GM20000 (cell line): ENCODE data around the gene BPHL.
"Not testable (repeated sequence)": the region's sequence is repeated elsewhere in the genome, so short reads cannot be mapped to it uniquely, and the experiment has no call there.

Experiments used
- DNase-seq: peaks from one replicate; pipeline ENCODE4 v3.0.0; 2012; ENCODE audit warnings: low spot score
- TF ChIP-seq, protein P1 (sequence below): IDR thresholded peaks from 2 replicates; pipeline ENCODE4 v1.5.1; 2012; ENCODE audit warnings: mild to moderate bottlenecking, control low read depth; ENCODE audit errors: extremely low read depth, missing control alignments

BPHL gene

DNA sequence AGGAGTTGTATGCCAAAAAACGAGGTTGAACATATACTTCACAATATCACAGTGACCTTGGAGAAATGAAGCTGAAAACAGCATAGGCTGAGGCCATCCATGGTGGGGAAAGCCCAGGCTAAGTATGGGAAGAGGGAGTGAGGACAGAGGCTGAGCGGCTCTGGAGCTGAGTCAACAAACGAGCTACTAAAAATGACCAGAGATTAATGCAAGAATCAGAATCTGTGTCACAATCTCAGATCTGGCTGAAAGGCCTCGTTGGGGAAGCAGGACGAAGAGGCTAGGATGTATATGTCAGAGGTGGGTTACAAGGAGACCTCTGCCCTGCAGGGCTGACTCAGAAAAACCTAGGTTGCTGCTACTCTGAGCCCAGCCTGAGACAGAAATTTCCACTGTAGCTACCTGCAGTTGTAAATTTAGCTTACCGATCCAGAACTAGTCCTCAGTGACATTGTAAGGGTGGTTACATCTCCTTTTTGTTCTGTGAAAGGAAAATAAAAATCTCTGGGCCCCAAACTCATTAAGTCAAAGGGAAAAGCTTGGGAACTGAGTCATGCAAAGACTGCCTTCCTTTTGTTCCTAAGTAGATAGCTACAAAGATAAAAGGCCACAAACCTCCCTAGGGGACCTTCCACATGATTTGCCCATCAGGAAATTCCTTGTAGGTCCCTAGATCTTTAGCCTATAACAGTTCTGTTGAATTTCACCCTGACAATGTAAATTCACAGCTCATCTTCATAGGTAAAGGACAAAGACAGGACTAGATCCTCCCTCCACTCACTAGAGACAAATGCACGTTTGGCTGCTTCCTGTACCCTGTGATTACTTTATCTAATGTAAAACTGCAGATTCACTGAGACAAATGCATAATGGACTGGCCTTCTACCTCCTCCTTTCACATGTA lies 47.4 kb downstream of the BPHL start:
- DNase-seq, result no peak
- TF ChIP-seq, protein P1, sequence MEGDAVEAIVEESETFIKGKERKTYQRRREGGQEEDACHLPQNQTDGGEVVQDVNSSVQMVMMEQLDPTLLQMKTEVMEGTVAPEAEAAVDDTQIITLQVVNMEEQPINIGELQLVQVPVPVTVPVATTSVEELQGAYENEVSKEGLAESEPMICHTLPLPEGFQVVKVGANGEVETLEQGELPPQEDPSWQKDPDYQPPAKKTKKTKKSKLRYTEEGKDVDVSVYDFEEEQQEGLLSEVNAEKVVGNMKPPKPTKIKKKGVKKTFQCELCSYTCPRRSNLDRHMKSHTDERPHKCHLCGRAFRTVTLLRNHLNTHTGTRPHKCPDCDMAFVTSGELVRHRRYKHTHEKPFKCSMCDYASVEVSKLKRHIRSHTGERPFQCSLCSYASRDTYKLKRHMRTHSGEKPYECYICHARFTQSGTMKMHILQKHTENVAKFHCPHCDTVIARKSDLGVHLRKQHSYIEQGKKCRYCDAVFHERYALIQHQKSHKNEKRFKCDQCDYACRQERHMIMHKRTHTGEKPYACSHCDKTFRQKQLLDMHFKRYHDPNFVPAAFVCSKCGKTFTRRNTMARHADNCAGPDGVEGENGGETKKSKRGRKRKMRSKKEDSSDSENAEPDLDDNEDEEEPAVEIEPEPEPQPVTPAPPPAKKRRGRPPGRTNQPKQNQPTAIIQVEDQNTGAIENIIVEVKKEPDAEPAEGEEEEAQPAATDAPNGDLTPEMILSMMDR, result no peak

DNA sequence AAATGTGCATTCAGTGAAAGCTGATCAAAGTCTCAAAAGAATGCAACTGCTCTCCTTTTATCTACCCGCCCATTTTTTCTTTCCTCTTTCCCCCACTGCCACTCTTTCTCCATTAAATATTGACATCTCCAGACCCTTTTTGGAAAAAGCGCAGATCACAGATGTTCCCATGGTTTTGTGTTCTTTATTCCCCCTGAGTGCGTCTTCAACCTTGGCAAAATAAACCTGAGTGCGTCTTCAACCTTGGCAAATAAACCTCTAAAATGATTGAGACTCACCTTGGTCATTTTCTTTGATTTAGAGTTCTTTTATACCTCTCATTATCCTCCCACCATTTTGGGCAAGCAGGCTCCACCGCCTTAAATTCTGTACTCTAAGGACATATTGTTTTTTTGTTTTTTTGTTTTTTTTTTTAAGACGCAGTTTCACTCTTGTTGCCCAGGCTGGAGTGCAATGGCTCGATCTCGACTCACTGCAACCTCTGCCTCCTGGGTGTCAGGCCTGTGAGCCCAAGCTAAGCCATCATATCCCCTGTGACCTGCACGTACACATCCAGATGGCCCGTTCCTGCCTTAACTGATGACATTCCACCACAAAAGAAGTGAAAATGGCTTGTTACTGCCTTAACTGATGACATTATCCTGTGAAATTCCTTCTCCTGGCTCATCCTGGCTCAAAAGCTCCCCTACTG lies 48.2 kb downstream of the BPHL start:
- not testable (repeated sequence) for DNase-seq

DNA sequence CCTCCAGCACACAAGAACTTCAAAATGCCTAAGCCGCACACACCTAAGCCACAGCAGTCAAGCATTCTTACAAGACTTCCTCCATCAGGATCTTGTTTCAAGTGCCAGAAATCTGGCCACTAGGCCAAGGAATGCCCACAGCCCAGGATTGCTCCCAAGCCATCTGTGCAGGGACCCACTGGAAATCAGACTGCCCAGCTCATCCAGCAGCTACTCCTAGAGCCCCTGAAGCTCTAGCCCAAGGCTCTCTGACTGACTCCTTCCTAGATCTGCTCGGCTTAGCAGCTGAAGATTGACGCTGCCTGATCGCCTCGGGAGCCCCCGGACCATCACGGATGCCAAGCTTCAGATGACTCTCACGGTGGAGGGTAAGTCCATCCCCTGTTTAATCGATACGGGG lies 49.5 kb downstream of the BPHL start:
- DNase-seq, result not testable (repeated sequence)

DNA sequence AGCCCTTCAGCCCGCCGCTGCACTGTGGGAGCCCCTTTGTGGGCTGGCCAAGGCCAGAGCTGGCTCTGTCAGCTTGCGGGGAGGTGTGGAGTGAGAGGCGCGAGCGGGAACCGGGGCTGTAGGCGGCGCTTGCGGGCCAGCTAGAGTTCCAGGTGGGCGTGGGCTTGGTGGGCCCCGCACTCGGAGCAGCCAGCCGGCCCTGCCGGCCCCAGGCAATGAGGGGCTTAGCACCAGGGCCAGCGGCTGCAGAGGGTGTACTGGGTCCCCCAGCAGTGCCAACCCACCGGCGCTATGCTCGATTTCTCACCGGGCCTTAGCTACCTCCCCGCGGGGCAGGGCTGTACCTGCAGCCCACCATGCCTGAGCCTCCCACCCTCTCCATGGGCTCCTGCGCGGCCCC lies 52.2 kb downstream of the BPHL start:
- not testable (repeated sequence) for DNase-seq

DNA sequence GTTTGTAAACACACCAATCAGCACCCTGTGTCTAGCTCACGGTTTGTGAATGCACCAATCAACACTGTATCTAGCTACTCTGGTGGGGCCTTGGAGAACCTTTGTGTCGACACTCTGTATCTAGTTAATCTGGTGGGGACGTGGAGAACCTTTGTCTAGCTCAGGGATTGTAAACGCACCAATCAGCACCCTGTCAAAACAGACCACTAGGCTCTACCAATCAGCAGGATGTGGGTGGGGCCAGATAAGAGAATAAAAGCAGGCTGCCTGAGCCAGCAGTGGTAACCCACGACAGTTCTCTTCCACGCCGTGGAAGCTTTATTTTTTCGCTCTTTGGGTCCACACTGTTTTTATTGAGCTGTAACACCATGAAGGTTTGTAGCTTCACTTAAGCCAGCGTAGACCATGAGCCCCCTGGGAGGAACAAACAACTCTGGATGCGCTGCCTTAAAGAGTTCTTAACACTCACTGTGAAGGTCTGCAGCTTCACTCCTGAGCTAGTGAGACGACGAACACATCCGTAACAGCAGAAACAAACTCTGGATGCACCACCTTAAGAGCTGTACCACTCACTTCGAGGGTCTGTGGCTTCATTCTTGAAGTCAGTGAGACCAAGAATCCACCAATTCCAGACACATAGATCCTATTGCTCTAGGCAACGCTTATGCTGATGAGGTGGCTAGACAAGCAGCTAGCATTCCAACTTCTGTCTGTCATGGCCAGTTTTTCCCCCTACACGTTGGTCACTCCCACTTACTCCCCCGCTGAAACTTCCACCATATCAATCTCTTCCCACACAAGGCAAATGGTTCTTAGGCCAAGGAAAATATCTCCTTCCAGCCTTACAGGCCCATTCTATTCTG lies 53.0 kb downstream of the BPHL start:
- not testable (repeated sequence) for DNase-seq

DNA sequence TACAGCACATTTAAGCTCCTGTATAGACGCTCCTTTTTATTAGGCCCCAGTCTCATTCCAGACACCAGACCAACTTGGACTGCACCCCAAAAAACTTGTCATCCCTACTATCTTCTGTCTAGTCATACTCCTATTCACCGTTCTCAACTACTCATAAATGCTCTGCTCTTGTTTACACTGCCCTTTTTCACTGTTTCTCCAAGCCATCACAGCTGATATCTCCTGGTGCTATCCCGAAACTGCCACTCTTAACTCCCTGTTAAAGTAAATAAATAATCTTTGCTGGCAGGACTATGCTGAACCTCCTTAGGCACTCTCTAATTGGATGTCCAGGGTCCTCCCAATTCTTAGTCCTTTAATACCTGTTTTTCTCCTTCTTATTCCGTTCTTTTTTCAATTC lies 54.3 kb downstream of the BPHL start:
- DNase-seq, result not testable (repeated sequence)

DNA sequence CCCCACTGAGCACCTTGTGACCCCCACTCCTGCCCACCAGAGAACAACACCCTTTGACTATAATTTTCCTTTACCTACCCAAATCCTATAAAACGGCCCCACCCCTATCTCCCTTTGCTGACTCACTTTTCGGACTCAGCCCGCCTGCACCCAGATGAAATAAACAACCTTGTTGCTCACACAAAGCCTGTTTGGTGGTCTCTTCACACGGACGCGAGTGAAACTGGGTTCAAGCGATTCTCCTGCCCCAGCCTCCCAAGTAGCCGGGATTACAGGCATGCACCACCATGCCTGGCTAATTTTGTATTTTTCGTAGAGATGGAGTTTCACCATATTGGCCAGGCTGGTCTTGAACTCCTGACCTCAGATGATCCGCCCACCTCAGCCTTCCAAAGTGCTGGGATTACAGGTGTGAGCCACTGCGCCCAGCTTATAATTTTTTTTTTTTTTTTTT lies 55.2 kb downstream of the BPHL start:
- not testable (repeated sequence) for DNase-seq

DNA sequence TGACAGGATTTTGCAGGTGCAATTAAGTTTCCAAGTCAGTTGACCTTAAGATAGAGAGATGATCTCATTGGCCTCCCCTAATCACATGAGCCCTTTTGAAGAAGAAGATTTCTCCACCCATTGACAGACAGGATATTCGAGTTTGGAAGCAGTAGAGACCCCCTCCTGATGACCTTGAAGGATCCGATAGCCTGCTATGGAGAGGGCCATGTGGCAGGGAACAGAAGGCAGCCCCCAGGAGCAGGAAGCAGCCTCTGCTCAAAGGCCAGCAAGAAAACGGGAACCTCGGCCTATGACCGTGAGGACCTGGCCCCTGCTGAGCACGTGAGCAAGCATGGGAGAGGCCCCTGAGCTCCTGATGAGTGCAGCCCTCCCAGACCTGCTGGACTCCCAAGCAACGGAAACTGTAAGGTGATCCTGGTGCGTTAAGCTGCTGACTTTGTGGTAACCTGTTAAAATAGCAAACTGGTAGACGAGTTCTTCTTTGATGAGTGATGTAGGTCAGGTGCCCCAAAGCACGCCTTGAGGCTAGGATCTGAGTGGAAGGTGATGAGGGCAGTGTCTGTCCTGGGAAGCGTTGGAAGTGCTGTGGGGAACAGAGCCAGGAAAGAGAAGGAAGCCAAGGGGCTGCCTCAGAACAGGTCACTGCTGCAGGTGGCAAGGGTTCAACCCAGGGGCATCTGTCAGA lies 57.3 kb downstream of the BPHL start:
- TF ChIP-seq, protein P1, result no peak
- DNase-seq, result no peak

DNA sequence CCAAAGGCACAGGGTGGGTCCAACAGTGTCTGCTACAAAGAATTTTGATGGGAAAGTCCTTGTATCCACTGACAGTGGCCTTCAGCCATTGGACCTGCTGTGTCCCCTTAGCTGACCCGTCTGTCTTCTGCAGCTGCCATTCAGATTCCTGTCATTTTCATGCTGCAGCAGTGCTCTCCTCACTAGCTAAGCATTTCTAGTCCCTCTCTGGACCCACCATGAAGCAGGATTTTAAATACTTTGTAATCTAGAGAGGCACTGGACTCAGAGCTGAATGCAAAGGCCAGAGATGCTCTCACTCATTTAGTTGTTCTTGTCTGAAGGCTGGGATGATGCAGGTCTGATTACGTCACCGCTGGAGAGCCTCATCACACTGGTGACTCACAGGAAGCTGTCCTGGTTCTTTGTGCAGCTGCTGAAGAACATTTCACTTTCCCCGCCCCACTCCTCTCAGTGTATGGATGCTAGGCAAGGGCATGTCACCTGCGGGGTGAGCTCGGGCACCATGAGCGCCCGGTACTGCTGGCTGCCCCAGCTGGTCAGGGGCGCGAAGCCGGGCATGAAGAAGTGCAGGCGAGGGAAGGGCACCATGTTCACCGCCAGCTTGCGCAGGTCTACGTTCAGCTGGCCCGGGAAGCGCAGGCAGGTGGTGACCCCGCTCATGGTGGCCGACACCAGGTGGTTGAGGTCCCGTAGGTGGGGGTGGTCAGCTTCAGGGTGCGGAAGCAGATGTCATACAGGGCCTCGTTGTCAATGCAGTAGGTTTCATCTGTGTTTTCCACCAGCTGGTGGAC lies 58.2 kb downstream of the BPHL start:
- no peak for DNase-seq
- TF ChIP-seq, protein P1, result no peak

DNA sequence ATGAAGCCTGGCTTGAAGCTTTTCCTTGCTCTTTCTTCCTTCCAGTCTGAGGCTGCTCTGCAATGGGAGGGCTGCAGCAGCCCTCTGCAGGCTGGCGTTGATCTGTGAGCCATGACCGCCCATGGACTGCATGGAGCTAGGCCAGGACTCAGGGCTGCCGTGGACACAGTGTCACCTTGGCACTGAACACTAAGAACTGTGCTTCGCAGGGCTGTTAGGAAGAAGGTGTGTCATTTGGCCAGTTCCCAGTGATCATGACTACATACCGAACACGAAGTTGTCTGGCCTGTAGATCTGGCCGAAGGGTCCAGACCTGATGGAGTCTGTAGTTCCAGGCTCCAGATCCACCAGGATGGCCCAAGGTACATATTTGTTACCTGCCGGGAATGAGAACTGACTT lies 60.2 kb downstream of the BPHL start:
- not testable (repeated sequence) for DNase-seq

DNA sequence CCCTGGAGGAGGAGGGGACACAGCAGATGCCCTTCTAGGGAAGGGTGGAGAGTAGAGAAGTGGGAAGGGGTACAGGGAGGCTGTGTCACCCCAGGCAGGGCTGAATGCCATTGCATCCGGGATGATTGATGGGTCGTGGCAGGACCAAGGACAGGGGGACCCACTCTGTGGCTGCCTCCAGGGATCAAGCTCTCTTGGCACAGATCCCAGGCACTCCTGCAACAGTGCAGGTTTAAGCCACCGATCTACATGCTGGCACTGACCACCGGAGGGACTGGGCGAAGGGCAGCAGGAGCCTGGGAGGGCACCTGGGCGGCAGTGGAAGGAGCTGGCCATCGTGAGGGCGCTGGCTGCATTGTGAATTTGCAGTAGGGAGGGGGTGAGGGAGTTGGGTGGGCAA lies 61.4 kb downstream of the BPHL start:
- DNase-seq, result not testable (repeated sequence)
